Rectal smooth muscle tissue (tissue), 1 donor: ENCODE results near the gene HDAC10.
A peak's percentile ranks its signal among the peaks of the same experiment; 100 is the strongest.

ENCODE experiments used
- H3K27ac ChIP-seq: one replicate; pipeline ENCODE4 v1.7.0; 2013; ENCODE audit warnings: low read depth, low read length, inconsistent platforms
- H3K27me3 ChIP-seq: one replicate; pipeline ENCODE4 v1.7.0; 2013; ENCODE audit warnings: low read length; ENCODE audit not compliant: control insufficient read depth, insufficient read depth
- H3K36me3 ChIP-seq: one replicate; pipeline ENCODE4 v1.7.0; 2013; ENCODE audit warnings: low read length; ENCODE audit not compliant: control insufficient read depth, insufficient read depth
- H3K4me1 ChIP-seq: one replicate; pipeline ENCODE4 v1.7.0; 2013; ENCODE audit warnings: low read length; ENCODE audit not compliant: control insufficient read depth, insufficient read depth
- H3K4me3 ChIP-seq: one replicate; pipeline ENCODE4 v1.7.0; 2013; ENCODE audit warnings: low read length
- H3K9ac ChIP-seq: one replicate; pipeline ENCODE4 v1.7.0; 2013; ENCODE audit warnings: low read length

Gene HDAC10

GRCh38 chr22:50200461-50201190 lies 50.4 kb downstream of the HDAC10 start, which contains the start of gene SELENOO:
SELENOO (plus strand) TSS chr22:50201011; CDS start chr22:50201037, 26 bp downstream.
- Histone ChIP-seq H3K27ac (peak within 1 kb of the TSS; percentile 59), H3K9ac (peak within 1 kb of the TSS; percentile 62), H3K4me1 (peaks cover 13% of the 10 kb centered on the region), H3K4me3 (peak within 1 kb of the TSS; percentile 73), H3K27me3 (no peaks in the 10 kb centered on the region), H3K36me3 (no peaks in the 10 kb centered on the region)

GRCh38 chr22:50199829-50200460 lies 51.1 kb downstream of the HDAC10 start:
- H3K36me3 ChIP-seq = no peaks in the 10 kb centered on the region
- H3K27me3 ChIP-seq = no peaks in the 10 kb centered on the region
- H3K4me1 ChIP-seq = peaks cover 13% of the 10 kb centered on the region
- peak overlapping the region; percentile 14 for H3K27ac ChIP-seq
- peak overlapping the region; percentile 68 for H3K4me3 ChIP-seq
- H3K9ac ChIP-seq = peak overlapping the region; percentile 62

DNA sequence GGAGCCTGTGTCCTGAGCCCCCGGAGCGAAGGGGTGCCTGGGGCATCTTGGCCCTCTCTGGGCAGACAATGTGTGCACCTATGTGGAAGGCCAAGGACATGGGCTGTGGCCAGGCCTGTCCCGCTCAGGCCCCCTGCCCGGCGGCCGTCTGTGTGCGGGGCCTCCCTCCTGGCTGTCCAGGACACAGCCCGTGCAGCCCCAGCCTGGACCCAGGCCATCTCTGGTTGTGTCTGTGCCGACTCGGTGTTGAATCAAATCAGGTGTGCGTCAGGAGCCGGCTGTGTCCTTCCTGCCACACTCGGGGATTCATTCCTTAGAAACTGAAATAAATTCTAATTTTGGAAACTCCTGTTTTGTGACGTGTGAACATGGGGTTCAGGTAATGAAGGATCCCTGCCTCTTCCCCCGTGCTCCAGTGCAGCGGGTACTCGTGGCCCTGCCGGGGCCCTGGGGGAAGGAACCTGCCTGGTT lies 51.8 kb downstream of the HDAC10 start:
- H3K27me3 ChIP-seq = no peaks in the 10 kb centered on the region
- peaks cover 13% of the 10 kb centered on the region for H3K4me1 ChIP-seq
- H3K9ac ChIP-seq = no peak overlapping the region
- H3K36me3 ChIP-seq = peaks cover 4% of the 10 kb centered on the region
- no peak overlapping the region for H3K27ac ChIP-seq
- H3K4me3 ChIP-seq = peak overlapping the region; percentile 68

- H3K4me3 ChIP-seq = no peak overlapping the region
- no peak overlapping the region for H3K27ac ChIP-seq
- peaks cover 13% of the 10 kb centered on the region for H3K4me1 ChIP-seq
- H3K27me3 ChIP-seq = no peaks in the 10 kb centered on the region
- H3K36me3 ChIP-seq = peaks cover 4% of the 10 kb centered on the region
- no peak overlapping the region for H3K9ac ChIP-seq
Measured at GRCh38 chr22:50198624-50199017, 52.4 kb downstream of the HDAC10 start.

- Histone ChIP-seq H3K4me1 (peaks cover 13% of the 10 kb centered on the region), H3K9ac (no peak overlapping the region), H3K27me3 (no peaks in the 10 kb centered on the region), H3K36me3 (peaks cover 4% of the 10 kb centered on the region), H3K27ac (no peak overlapping the region), H3K4me3 (no peak overlapping the region)
Measured at GRCh38 chr22:50197856-50198623, 53.0 kb downstream of the HDAC10 start.

DNA sequence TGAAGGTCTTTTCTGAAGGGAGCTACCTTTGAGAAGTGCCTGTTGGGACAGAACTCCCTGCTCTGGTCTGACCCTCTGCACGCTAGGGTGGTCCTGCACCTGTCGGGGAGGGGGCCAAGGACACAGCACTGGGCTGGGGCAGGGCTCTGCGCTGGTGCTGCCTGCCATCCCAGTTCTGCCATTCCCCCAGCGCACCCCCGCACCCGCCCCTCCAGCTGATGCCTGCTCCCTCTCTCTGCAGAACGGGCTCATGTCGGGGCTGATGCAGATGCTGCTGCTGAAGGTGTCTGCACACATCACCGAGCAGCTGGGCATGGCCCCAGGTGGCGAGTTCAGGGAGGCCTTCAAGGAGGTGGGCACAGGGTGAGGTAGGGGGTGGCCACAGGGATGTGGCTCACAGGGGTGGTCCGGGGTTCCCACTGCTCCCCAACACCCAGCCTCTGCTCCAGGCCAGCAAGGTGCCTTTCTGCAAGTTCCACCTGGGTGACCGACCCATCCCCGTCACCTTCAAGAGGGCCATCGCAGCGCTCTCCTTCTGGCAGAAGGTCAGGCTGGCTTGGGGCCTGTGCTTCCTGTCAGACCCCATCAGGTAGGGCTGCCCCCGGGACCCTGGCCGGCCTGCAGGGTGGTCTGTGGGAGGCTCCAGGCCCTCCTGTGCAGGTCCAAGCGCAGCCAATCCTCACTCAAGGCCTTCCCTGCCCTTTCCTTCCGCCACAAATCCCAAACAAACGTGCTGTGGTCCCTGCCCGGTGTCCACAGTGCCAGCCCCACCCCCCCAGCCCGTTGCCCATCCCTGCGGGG lies 53.9 kb downstream of the HDAC10 start:
- Histone ChIP-seq H3K27me3 (no peaks in the 10 kb centered on the region), H3K36me3 (peaks cover 4% of the 10 kb centered on the region), H3K4me1 (peaks cover 11% of the 10 kb centered on the region), H3K4me3 (no peak overlapping the region), H3K9ac (no peak overlapping the region), H3K27ac (no peak overlapping the region)

- no peaks in the 10 kb centered on the region for H3K27me3 ChIP-seq
- H3K4me1 ChIP-seq = peaks cover 7% of the 10 kb centered on the region
- H3K27ac ChIP-seq = no peak overlapping the region
- no peak overlapping the region for H3K4me3 ChIP-seq
- H3K36me3 ChIP-seq = peaks cover 4% of the 10 kb centered on the region
- no peak overlapping the region for H3K9ac ChIP-seq
Measured at GRCh38 chr22:50196256-50196655, 54.8 kb downstream of the HDAC10 start.
